AG04449 (cell line): ENCODE data around the gene THSD4.

ENCODE experiments used
- CTCF ChIA-PET: fragments of 350-600 bp; formaldehyde crosslinking; extraction: SDS; loops from one replicate; lab custom pipeline; 2021; ENCODE audit warnings: antibody characterized with exemption; lab: Yijun Ruan, JAX
- POLR2A ChIA-PET: fragments of 400-600, 350-600 bp; formaldehyde crosslinking; extraction: SDS; loops from one replicate; lab custom pipeline; 2020; ENCODE audit warnings: antibody characterized with exemption, inconsistent platforms; lab: Yijun Ruan, JAX
- DNase-seq: peaks from one replicate; pipeline ENCODE4 v3.0.0-alpha.2; 2010; ENCODE audit warnings: low read depth, low spot score
- H3K4me3 ChIP-seq: 2 replicates; pipeline ENCODE4 v1.5.1; 2011; ENCODE audit warnings: low read depth, mild to moderate bottlenecking, control low read depth, low read length
- CTCF ChIP-seq: IDR thresholded peaks from one replicate; pipeline ENCODE4 v1.5.1; 2011; ENCODE audit warnings: mild to moderate bottlenecking, moderate library complexity, low read length, control low read depth, inconsistent platforms; ENCODE audit not compliant: insufficient read depth; ENCODE audit errors: missing control alignments

Gene THSD4

GRCh38 chr15:71572452-71573053, 457.3 kb downstream of the THSD4 start:
- no peak overlapping the region for H3K4me3 ChIP-seq
- no peak for TF ChIP-seq CTCF
- CTCF ChIA-PET = interaction anchor here (1.1 to 1.8 kb wide), 7 partner anchors 11 to 229 kb away, joined by 3 to 6 read pairs (median 4); no protein-coding TSS in a partner anchor
- POLR2A ChIA-PET = no interaction called here
- no peak for DNase-seq

GRCh38 chr15:71573599-71573998, 458.3 kb downstream of the THSD4 start:
- no peak for DNase-seq
- POLR2A ChIA-PET = no interaction called here
- H3K4me3 ChIP-seq = no peak overlapping the region
- no peak for TF ChIP-seq CTCF
- CTCF ChIA-PET = interaction anchor here (1.0 to 1.4 kb wide), 4 partner anchors 78 to 228 kb away, joined by 3 to 5 read pairs (median 3); no protein-coding TSS in a partner anchor

- POLR2A ChIA-PET = no interaction called here
- no peak for DNase-seq
- H3K4me3 ChIP-seq = no peak overlapping the region
- peak; percentile 38 for TF ChIP-seq CTCF
- CTCF ChIA-PET = interaction anchor here (0.6 to 3.1 kb wide), 35 partner anchors 8 to 229 kb away, joined by 3 to 37 read pairs (median 5); no protein-coding TSS in a partner anchor
Measured at GRCh38 chr15:71575474-71576045, 460.3 kb downstream of the THSD4 start.

GRCh38 chr15:71577071-71577470, 461.8 kb downstream of the THSD4 start:
- DNase-seq = no peak
- TF ChIP-seq CTCF = no peak
- ChIA-PET CTCF (interaction anchor here (1.4 to 3.1 kb wide), 9 partner anchors 9 to 224 kb away, joined by 4 to 20 read pairs (median 8); no protein-coding TSS in a partner anchor), POLR2A (interaction anchor here (0.7 kb wide), 1 partner anchor 924 kb away, joined by 3 read pairs; no protein-coding TSS in a partner anchor)
- no peak overlapping the region for H3K4me3 ChIP-seq

GRCh38 chr15:71581398-71581930, 466.2 kb downstream of the THSD4 start:
- CTCF ChIA-PET = no interaction called here
- POLR2A ChIA-PET = no interaction called here
- TF ChIP-seq CTCF = no peak
- no peak overlapping the region for H3K4me3 ChIP-seq
- no peak for DNase-seq

- no peak for DNase-seq
- no peak for TF ChIP-seq CTCF
- CTCF ChIA-PET = no interaction called here
- no peak overlapping the region for H3K4me3 ChIP-seq
- POLR2A ChIA-PET = no interaction called here
Measured at GRCh38 chr15:71585159-71585558, 469.9 kb downstream of the THSD4 start.
